Activated CD4-positive, alpha-beta memory T cell treated with anti-CD3 and anti-CD28 coated beads, Interleukin-2, amount 10 ng/mL, durations not matched to agents 7 days and 5 days (primary cell): ENCODE data around the gene FGF19. TPM values are rescaled to one million over a fixed set of nuclear protein-coding genes. Genes with fewer than 3 reads are reported as not detected.
A peak's percentile ranks its signal among the peaks of the same experiment; 100 is the strongest.

Experiments
- CTCF ChIA-PET: fragments of 350-600 bp; sonication (Branson Sonifier 250); formaldehyde crosslinking; loops from one replicate; lab custom pipeline; 2021; ENCODE audit warnings: antibody characterized with exemption, inconsistent platforms; lab: Charles Lee
- POLR2A ChIA-PET: fragments of 350-600 bp; sonication (Branson Sonifier 250); formaldehyde crosslinking; loops from one replicate; lab custom pipeline; 2021; ENCODE audit warnings: antibody characterized with exemption; lab: Charles Lee
- DNase-seq: peaks from one replicate; pipeline ENCODE4 v3.0.0-alpha.2; 2020
- H3K27ac Mint-ChIP-seq: one replicate; pipeline ENCODE4 v1.8.0; 2021; ENCODE audit warnings: mild to moderate bottlenecking, mixed read lengths
- H3K27me3 Mint-ChIP-seq: one replicate; pipeline ENCODE4 v1.8.0; 2021; ENCODE audit warnings: mixed read lengths
- H3K36me3 Mint-ChIP-seq: one replicate; pipeline ENCODE4 v1.8.0; 2021; ENCODE audit warnings: low read depth, mixed read lengths
- H3K4me1 Mint-ChIP-seq: one replicate; pipeline ENCODE4 v1.8.0; 2021; ENCODE audit warnings: mixed read lengths
- H3K4me3 Mint-ChIP-seq: one replicate; pipeline ENCODE4 v1.8.0; 2021; ENCODE audit warnings: mild to moderate bottlenecking, mixed read lengths
- H3K9me3 Mint-ChIP-seq: one replicate; pipeline ENCODE4 v1.8.0; 2021; ENCODE audit warnings: mixed read lengths
- total RNA-seq, 2 experiments: library from RNA; stranded (reverse); gene quantifications; one replicate each; pipeline ENCODE4 v1.2.3, GENCODE V29; 2021

The FGF19 gene
- total RNA-seq, 2 experiments from 2014 or later: not detected

DNA sequence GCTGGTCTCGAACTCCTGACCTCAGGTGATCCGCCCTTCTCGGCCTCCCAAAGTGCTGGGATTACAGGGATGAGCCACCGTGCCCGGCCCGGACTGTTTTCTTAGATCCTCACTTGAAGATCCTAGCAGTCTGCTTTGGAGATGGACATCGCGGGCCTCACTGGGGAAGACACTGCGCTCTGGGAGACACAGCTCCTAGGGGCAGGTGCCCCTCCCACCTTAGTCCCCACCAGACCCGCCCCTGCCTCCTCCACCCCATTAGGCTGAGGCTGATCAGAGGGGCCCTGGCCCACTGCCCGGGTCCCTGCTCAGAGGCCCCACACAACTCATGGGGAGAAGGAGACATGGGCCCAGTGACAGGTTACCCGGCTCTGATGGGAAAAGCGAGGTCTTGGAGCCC, 17.4 kb downstream of the FGF19 start:
- H3K4me3 Mint-ChIP-seq: no peak overlapping the region
- H3K27ac Mint-ChIP-seq: no peak overlapping the region
- H3K27me3 Mint-ChIP-seq: peaks cover 19% of the 10 kb centered on the region
- POLR2A ChIA-PET: no interaction called here
- H3K36me3 Mint-ChIP-seq: no peaks in the 10 kb centered on the region
- no peaks in the 10 kb centered on the region for H3K9me3 Mint-ChIP-seq
- peaks cover 11% of the 10 kb centered on the region for H3K4me1 Mint-ChIP-seq
- CTCF ChIA-PET: interaction anchor here (0.7 to 1.1 kb wide), 5 partner anchors 9 to 1057 kb away, joined by 3 to 6 read pairs (median 3); no protein-coding TSS in a partner anchor
- no peak for DNase-seq

DNA sequence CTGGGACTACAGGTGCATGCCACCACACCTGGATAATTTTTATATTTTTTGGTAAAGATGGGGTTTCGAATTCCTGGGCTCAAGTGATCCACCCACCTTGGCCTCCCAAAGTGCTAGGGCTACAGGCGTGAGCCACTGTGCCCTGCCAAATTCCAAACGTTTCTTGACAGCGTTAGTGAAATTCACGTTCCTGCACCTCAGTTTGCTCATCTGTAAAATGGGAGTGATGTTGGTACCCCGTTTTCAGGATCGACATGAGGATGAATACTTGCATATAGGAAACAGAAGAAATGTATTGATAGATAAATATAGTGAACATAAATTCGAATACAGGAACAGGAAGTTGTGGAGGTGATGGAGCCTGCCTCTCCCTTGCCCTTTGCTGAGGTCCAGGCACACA, 18.5 kb downstream of the FGF19 start:
- POLR2A ChIA-PET: no interaction called here
- Mint-ChIP-seq H3K9me3 (no peaks in the 10 kb centered on the region), H3K36me3 (no peaks in the 10 kb centered on the region), H3K27me3 (peaks cover 17% of the 10 kb centered on the region), H3K4me3 (peak overlapping the region; percentile 46), H3K27ac (no peak overlapping the region), H3K4me1 (peaks cover 11% of the 10 kb centered on the region)
- CTCF ChIA-PET: interaction anchor here (0.6 to 1.1 kb wide), 2 partner anchors 22 to 228 kb away, joined by 3 to 4 read pairs; no protein-coding TSS in a partner anchor
- no peak for DNase-seq

DNA sequence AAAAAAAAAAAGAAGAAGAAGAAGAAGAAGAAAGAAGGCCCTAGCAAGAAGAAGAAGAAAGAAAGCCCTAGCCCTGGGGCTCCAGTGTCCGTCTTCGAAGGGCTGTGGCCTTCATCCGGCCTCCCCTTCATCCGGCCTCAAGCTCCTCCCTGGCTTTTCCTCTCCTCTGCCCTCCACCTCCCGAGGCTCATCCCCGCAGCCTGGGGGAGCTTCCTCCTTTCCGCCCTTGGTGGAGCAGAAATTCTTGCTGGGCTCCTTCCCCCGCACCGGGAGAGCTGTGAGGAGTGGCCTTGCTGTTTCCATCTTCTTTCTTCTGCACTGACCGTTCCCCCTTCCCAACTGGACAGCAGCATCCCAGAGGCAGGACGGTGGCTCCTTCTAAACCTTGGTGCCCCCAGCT, 19.2 kb downstream of the FGF19 start:
- peaks cover 11% of the 10 kb centered on the region for H3K4me1 Mint-ChIP-seq
- POLR2A ChIA-PET: no interaction called here
- H3K27ac Mint-ChIP-seq: no peak overlapping the region
- H3K27me3 Mint-ChIP-seq: peaks cover 14% of the 10 kb centered on the region
- H3K9me3 Mint-ChIP-seq: no peaks in the 10 kb centered on the region
- H3K36me3 Mint-ChIP-seq: no peaks in the 10 kb centered on the region
- no peak for DNase-seq
- no peak overlapping the region for H3K4me3 Mint-ChIP-seq
- CTCF ChIA-PET: interaction anchor here (0.6 kb wide), 1 partner anchor 23 kb away, joined by 4 read pairs; no protein-coding TSS in a partner anchor

DNA sequence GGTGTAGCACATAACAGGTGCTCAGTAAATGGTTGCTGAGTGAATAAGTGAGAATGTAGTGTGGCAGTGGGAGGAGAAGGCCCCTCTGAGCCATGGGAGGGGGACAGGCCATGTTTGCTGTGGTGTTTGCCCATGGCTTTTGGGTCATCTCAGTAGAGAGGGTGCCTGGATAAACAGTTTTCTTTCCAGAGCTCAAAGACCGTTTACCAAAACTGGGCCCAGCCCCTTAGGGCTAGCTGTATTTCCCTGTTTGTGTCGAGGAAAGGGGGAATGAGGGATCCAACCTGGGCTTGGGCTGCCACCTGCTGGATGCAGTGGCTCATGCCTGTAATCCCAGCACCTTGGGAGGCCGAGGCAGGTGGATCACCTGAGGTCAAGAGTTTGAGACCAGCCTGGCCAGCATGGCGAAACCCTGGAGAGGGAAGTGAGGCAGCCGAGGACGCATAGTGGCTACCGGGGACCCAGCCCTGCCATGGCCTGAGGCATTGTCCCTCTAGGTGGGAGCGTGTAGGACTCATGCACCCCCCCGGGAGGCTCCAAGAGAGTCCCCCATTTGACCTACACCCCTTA, 20.0 kb downstream of the FGF19 start:
- CTCF ChIA-PET: interaction anchor here (1.0 kb wide), 1 partner anchor 10 kb away, joined by 3 read pairs; no protein-coding TSS in a partner anchor
- POLR2A ChIA-PET: no interaction called here
- Mint-ChIP-seq H3K27me3 (peaks cover 14% of the 10 kb centered on the region), H3K4me3 (no peak overlapping the region), H3K27ac (no peak overlapping the region), H3K36me3 (no peaks in the 10 kb centered on the region), H3K4me1 (peaks cover 11% of the 10 kb centered on the region), H3K9me3 (no peaks in the 10 kb centered on the region)
- DNase-seq: no peak

DNA sequence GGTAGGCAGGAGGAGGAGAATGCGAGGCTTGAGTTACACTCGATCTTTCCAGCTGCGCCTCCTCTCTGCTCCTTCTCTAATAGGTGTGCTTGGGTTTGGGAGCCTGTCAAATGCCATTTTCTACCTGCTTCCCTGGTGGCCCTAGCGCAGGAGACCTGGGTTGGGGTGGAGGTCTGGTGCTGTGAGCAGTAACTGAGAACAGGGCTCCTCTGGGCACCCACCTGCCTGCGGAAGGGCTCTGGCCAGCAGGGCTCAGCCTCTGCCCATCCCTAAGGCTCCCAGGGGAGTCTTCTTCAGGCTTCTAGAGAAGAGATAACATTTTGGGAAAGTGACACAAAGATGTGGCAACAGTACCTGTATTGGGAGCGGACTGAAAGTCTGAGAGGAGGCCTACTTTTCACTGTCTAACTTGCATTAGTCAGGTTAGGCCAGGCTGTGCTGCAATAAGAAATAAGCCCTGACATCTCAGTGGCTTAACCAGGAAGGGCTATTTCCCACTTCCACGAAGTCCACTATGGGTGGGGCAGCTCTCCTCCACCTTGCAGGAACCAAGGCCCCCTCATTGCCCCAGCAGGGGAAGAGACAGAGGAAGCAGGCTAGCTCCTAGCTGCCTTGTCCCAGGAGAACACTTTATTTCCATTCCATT, 21.0 kb downstream of the FGF19 start:
- peaks cover 13% of the 10 kb centered on the region for H3K27me3 Mint-ChIP-seq
- no peak overlapping the region for H3K4me3 Mint-ChIP-seq
- peaks cover 5% of the 10 kb centered on the region for H3K4me1 Mint-ChIP-seq
- ChIA-PET POLR2A (no interaction called here), CTCF (interaction anchor here (1.0 kb wide), 1 partner anchor 9 kb away, joined by 3 read pairs; no protein-coding TSS in a partner anchor)
- no peak overlapping the region for H3K27ac Mint-ChIP-seq
- H3K36me3 Mint-ChIP-seq: no peaks in the 10 kb centered on the region
- no peaks in the 10 kb centered on the region for H3K9me3 Mint-ChIP-seq
- no peak for DNase-seq

DNA sequence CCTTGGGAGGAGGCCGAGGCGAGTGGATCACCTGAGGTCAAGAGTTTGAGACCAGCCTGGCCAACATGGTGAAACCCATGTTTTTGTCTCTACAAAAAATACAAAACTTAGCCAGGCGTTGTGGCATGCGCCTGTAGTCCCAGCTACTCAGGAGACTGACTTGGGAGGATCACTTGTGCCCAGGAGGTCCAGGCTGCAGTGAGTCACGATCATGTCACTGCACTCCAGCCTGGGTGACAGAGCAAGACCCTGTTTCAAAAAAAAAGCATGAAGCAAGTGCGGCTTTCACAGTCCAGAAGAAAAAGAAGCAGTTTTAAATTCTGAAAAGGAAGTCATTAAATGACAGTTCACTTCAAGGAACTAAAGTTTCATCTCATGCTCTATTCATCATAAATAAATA, 21.6 kb downstream of the FGF19 start:
- no peaks in the 10 kb centered on the region for H3K9me3 Mint-ChIP-seq
- POLR2A ChIA-PET: no interaction called here
- CTCF ChIA-PET: no interaction called here
- no peaks in the 10 kb centered on the region for H3K36me3 Mint-ChIP-seq
- H3K27ac Mint-ChIP-seq: no peak overlapping the region
- no peak overlapping the region for H3K4me3 Mint-ChIP-seq
- no peak for DNase-seq
- peaks cover 12% of the 10 kb centered on the region for H3K27me3 Mint-ChIP-seq
- H3K4me1 Mint-ChIP-seq: peaks cover 5% of the 10 kb centered on the region

DNA sequence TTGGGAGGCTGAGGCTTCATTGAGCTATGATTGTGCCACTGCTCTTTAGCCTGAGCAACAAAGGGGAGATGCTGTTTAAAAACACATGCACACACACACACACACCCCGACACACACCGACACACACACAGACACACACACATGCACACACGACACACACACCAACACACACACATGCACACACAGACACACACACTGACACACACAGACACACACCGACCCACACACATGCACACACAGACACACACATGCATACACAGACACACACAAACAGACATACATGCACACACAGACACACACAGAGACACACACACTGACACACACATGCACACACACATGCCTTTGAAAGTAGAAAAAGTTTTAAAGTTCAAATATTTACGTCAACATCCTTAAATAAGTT, 23.1 kb downstream of the FGF19 start:
- Mint-ChIP-seq H3K4me3 (no peak overlapping the region), H3K36me3 (no peaks in the 10 kb centered on the region), H3K27me3 (peaks cover 12% of the 10 kb centered on the region), H3K27ac (no peak overlapping the region), H3K4me1 (peaks cover 2% of the 10 kb centered on the region), H3K9me3 (no peaks in the 10 kb centered on the region)
- no peak for DNase-seq
- CTCF ChIA-PET: no interaction called here
- POLR2A ChIA-PET: no interaction called here

DNA sequence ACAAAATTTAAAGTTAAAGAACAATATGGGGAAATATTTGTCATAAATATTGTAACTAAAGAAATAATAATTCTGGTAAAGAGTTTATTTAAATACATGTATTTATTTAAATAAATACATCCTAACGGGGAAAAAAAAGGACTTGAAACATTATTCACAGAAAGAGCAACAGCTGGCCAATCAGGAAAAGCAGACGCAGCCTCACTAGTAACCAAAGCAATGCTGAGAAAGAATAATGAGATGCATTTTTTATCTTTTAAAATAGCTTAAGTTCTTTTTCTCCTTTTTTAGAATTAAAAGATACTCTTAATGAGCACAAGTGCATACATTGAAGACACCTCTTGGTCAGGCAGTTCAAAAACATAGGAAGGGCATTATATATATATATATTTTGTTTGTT, 26.1 kb downstream of the FGF19 start:
- POLR2A ChIA-PET: no interaction called here

DNA sequence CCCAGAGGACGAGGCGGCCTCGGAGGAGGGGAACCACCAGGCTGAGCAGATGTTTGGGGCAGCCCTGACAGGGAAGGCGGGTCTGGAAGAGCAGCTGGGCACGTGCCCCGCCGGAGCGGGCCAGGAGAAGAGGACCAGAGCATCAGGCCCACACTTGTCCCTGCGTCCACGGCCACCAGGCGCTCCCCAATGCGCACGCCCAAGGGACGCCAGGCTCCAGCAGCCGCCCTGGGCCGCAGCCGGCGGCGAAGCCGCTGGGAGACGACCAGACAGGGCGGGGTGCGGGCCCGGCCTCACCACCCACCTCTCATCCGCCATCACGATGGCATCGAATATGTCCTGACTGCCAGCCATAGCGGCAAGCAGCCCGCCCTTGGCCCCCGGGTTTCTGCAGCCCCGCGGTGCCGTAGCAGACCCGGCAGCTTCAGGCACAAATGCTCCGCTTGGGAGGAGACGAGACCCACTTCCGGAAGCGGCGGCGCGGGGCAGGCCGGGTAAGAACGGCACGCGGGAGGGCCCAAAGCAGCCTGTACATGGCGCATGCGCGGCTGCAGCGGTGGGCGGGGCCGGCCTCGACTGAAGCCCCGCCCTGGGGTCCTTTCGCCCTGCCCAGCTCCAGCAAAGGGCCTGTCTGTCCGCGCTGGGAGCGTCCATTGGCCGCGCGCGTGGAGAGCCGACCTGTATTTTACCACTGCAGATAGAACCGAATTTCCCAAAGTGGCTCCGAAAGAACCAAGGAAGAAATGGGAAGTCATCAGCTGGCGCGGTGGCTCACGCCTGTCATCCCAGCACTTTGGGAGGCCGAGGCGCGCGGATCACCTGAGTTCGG, 28.7 kb downstream of the FGF19 start, which contains the start of gene LTO1:
TSS of gene LTO1 (minus strand) at position 468 of the 829 bp plus-strand sequence. CDS start at position 354, 114 bp downstream.
- H3K9me3 Mint-ChIP-seq: no peaks in the 10 kb centered on the region
- H3K36me3 Mint-ChIP-seq: peaks cover 9% of the 10 kb centered on the region
- H3K4me1 Mint-ChIP-seq: peaks cover 30% of the 10 kb centered on the region
- CTCF ChIA-PET: interaction anchor here (1.1 kb wide), 2 partner anchors 8 to 382 kb away, joined by 3 to 4 read pairs; no protein-coding TSS in a partner anchor
- H3K27me3 Mint-ChIP-seq: peaks cover 8% of the 10 kb centered on the region
- POLR2A ChIA-PET: interaction anchor here (0.7 to 1.9 kb wide), 11 partner anchors 10 to 626 kb away, joined by 3 to 7 read pairs (median 4); partner anchors contain the start of genes FADD and TPCN2
- peak within 1 kb of the TSS; percentile 93 for H3K4me3 Mint-ChIP-seq
- H3K27ac Mint-ChIP-seq: peak within 1 kb of the TSS; percentile 85
- DNase-seq: peak; percentile 95

More for the DNA sequence above, 26.1 kb downstream of the FGF19 start:
- no peaks in the 10 kb centered on the region for H3K9me3 Mint-ChIP-seq
- no peak overlapping the region for H3K4me3 Mint-ChIP-seq
- H3K36me3 Mint-ChIP-seq: peaks cover 3% of the 10 kb centered on the region
- CTCF ChIA-PET: interaction anchor here (0.7 to 1.2 kb wide), 2 partner anchors 7 to 9 kb away, joined by 3 read pairs; no protein-coding TSS in a partner anchor
- peaks cover 19% of the 10 kb centered on the region for H3K4me1 Mint-ChIP-seq
- no peak for DNase-seq
- no peak overlapping the region for H3K27ac Mint-ChIP-seq
- H3K27me3 Mint-ChIP-seq: peaks cover 11% of the 10 kb centered on the region

DNA sequence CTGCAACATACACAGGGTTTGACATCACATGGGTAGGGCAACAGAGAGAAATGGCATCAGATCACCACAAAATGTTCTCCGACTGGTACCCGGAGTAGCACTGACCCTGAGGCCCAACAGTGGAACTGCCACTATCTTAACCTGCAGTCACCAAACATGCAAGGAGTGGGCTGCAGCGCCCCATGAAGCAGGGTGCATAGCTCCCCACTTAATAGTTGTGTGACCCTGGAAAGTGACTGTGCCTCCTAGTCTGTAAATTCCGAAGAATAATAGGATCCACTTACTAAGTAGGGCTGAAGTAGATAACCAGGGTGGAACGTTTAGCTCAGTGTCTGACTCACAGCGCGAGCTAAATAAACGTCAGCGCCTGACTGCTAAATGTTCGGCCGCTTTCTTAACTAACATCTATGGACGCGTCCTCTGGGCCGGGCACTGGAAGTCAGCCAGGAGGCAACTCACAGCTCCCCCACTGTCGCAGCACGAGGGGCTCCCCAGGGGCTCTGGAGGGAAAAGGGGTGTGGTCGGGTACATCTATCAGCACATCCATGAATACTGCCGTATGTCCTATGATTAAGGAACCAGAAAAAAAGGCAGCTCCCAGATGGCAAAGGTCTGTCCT, 29.4 kb downstream of the FGF19 start:
- DNase-seq: no peak
- Mint-ChIP-seq H3K36me3 (peaks cover 12% of the 10 kb centered on the region), H3K4me3 (peak overlapping the region; percentile 93), H3K9me3 (no peaks in the 10 kb centered on the region), H3K4me1 (peaks cover 32% of the 10 kb centered on the region), H3K27ac (peak overlapping the region; percentile 72), H3K27me3 (peaks cover 8% of the 10 kb centered on the region)
- ChIA-PET CTCF (interaction anchor here (0.6 to 1.1 kb wide), 4 partner anchors 8 to 871 kb away, joined by 3 to 4 read pairs (median 4); no protein-coding TSS in a partner anchor), POLR2A (interaction anchor here (1.0 to 1.9 kb wide), 8 partner anchors 10 to 625 kb away, joined by 3 to 7 read pairs (median 4); partner anchors contain the start of genes FADD and TPCN2)

DNA sequence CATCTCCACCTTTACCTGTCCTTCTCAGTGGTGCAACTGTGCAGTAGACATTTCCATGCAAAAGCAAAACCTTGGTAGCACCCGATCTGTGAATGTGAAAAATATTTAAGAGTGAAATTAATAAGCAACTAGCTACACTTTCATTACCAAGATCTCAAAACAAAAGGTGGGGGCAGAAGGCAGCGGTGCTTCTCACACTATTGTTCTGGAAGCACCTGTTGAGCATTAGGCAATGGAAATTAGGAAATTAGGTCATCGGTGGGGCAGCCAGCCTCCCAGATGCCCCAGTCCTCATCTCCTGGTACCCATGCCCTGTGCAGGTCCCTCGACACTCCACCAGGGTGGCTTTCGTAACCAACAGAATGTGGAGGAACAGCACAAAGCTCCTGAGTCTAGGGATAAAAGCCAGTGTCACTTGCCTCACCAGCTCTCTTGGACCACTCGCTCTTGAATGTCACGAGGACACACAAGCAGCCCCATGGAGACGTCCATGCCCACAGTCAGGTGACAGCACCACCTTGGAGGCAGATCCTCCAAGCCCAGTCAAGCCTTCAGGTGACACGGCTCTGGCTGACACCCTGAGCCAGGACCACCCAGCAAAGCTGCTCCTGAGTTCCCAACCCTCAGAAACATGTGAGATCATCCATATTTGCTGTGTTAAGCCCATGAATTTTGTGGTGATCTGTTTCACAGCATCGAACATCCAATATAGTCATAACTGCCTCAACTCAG, 31.9 kb downstream of the FGF19 start:
- no peak overlapping the region for H3K4me3 Mint-ChIP-seq

More for the DNA sequence above, 31.9 kb downstream of the FGF19 start:
- Mint-ChIP-seq H3K27ac (no peak overlapping the region), H3K36me3 (peaks cover 15% of the 10 kb centered on the region), H3K27me3 (peaks cover 5% of the 10 kb centered on the region), H3K4me1 (peaks cover 32% of the 10 kb centered on the region), H3K9me3 (no peaks in the 10 kb centered on the region)
- ChIA-PET CTCF (interaction anchor here (0.7 to 2.3 kb wide), 4 partner anchors 12 to 596 kb away, joined by 4 to 6 read pairs (median 4); no protein-coding TSS in a partner anchor), POLR2A (no interaction called here)
- DNase-seq: no peak
